GM19193 (cell line): Measurements from ENCODE around the gene SPEM2.
A peak's percentile ranks its signal among the peaks of the same experiment; 100 is the strongest.

Source experiments
- POLR2A ChIP-seq: IDR thresholded peaks from 4 replicates; pipeline ENCODE4 v1.6.1; 2011; ENCODE audit not compliant: insufficient read depth, insufficient read length; ENCODE audit errors: extremely low read depth

Gene SPEM2

GRCh38 chr17:7393613-7394451 lies 31.6 kb upstream of the SPEM2 start:
- no peak for TF ChIP-seq POLR2A

- TF ChIP-seq POLR2A = peak; percentile 72
These were observed 30.8 kb upstream of the SPEM2 start, which contains the start of gene PLSCR3 for GRCh38 chr17:7394452-7395191. PLSCR3 (minus strand) TSS chr17:7394525; CDS start chr17:7394110, 415 bp downstream.

- no peak for TF ChIP-seq POLR2A
These were observed 29.3 kb upstream of the SPEM2 start for GRCh38 chr17:7396147-7396546.

GRCh38 chr17:7398612-7399011 lies 26.8 kb upstream of the SPEM2 start:
- no peak for TF ChIP-seq POLR2A

GRCh38 chr17:7403043-7403726 lies 22.2 kb upstream of the SPEM2 start:
- no peak for TF ChIP-seq POLR2A

GRCh38 chr17:7403727-7403976 lies 21.8 kb upstream of the SPEM2 start:
- no peak for TF ChIP-seq POLR2A

- peak; percentile 92 for TF ChIP-seq POLR2A
These were observed 21.3 kb upstream of the SPEM2 start, which contains the start of gene TMEM256 for GRCh38 chr17:7403977-7404736. TMEM256 (minus strand) TSS chr17:7404097; CDS start chr17:7404084, 13 bp downstream.

GRCh38 chr17:7404737-7405349 lies 20.6 kb upstream of the SPEM2 start:
- TF ChIP-seq POLR2A = no peak

- TF ChIP-seq POLR2A = no peak
These were observed 19.8 kb upstream of the SPEM2 start for GRCh38 chr17:7405350-7406234.

GRCh38 chr17:7406235-7406825 lies 19.1 kb upstream of the SPEM2 start:
- no peak for TF ChIP-seq POLR2A

GRCh38 chr17:7407082-7407481 lies 18.3 kb upstream of the SPEM2 start:
- TF ChIP-seq POLR2A = no peak

- no peak for TF ChIP-seq POLR2A
These were observed 17.7 kb upstream of the SPEM2 start, which contains the start of gene NLGN2 for GRCh38 chr17:7407485-7408251. NLGN2 (plus strand) TSS chr17:7407845; CDS start chr17:7408256, 411 bp downstream.
